ENCODE results near the gene ZC3H7B.

Gene ZC3H7B

DNA sequence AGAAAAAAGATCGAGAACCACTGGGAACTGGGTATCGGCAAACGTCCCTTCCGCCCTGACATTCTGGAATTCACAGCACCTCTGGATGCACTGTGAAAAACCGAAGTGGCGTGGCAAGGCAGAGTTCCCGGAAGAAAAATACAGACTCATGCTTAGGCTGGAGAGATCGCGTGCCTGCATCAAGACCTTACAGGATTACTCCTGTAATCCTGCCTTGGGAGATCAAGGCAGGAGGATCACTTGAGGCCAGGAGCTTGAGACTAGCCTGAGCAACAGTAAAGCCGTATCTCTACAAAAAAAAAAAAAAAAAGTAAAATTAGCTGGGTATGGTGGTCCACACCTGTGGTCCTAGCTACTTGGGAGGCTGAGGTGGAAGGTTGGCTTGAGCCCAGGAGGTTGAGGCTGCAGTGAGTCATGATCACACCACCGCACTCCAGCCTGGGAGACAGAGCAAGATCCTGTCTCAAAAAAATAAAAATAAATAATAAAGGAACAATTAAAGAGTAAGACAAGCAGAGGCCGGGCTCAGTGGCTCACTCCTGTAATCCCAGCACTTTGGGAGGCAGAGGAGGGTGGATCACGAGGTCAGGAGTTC is 60.5 kb downstream of the ZC3H7B start:
- no peak for DNase-seq (ENCODE audit: low read depth in 1 of 2, low spot score in 1 of 2)
- Histone ChIP-seq H3K27me3 (ENCODE audit: insufficient read depth, poor library complexity, severe bottlenecking) (no peaks in the 10 kb centered on the region), H3K27ac (replicated peaks) (no peak overlapping the region), H3K4me3 (replicated peaks; ENCODE audit: insufficient read depth, low read length) (no peak overlapping the region)
- TF ChIP-seq POLR2AphosphoS5 (IDR thresholded peaks at IDR 0.05; ENCODE audit: low read depth) (no peak), GABPA (IDR thresholded peaks at IDR 0.05; ENCODE audit: low read depth) (no peak), SPI1 (IDR thresholded peaks at IDR 0.05; ENCODE audit: borderline replicate concordance, low read depth) (no peak)
- TF ChIP-seq, protein P1, sequence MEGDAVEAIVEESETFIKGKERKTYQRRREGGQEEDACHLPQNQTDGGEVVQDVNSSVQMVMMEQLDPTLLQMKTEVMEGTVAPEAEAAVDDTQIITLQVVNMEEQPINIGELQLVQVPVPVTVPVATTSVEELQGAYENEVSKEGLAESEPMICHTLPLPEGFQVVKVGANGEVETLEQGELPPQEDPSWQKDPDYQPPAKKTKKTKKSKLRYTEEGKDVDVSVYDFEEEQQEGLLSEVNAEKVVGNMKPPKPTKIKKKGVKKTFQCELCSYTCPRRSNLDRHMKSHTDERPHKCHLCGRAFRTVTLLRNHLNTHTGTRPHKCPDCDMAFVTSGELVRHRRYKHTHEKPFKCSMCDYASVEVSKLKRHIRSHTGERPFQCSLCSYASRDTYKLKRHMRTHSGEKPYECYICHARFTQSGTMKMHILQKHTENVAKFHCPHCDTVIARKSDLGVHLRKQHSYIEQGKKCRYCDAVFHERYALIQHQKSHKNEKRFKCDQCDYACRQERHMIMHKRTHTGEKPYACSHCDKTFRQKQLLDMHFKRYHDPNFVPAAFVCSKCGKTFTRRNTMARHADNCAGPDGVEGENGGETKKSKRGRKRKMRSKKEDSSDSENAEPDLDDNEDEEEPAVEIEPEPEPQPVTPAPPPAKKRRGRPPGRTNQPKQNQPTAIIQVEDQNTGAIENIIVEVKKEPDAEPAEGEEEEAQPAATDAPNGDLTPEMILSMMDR (IDR thresholded peaks at IDR 0.05; ENCODE audit: insufficient read depth, low read length): no peak
- TF ChIP-seq, protein P2, sequence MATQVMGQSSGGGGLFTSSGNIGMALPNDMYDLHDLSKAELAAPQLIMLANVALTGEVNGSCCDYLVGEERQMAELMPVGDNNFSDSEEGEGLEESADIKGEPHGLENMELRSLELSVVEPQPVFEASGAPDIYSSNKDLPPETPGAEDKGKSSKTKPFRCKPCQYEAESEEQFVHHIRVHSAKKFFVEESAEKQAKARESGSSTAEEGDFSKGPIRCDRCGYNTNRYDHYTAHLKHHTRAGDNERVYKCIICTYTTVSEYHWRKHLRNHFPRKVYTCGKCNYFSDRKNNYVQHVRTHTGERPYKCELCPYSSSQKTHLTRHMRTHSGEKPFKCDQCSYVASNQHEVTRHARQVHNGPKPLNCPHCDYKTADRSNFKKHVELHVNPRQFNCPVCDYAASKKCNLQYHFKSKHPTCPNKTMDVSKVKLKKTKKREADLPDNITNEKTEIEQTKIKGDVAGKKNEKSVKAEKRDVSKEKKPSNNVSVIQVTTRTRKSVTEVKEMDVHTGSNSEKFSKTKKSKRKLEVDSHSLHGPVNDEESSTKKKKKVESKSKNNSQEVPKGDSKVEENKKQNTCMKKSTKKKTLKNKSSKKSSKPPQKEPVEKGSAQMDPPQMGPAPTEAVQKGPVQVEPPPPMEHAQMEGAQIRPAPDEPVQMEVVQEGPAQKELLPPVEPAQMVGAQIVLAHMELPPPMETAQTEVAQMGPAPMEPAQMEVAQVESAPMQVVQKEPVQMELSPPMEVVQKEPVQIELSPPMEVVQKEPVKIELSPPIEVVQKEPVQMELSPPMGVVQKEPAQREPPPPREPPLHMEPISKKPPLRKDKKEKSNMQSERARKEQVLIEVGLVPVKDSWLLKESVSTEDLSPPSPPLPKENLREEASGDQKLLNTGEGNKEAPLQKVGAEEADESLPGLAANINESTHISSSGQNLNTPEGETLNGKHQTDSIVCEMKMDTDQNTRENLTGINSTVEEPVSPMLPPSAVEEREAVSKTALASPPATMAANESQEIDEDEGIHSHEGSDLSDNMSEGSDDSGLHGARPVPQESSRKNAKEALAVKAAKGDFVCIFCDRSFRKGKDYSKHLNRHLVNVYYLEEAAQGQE (IDR thresholded peaks at IDR 0.05; ENCODE audit: insufficient replicate concordance, low read depth): no peak

- no peaks in the 10 kb centered on the region for H3K27me3 ChIP-seq (ENCODE audit: insufficient read depth, poor library complexity, severe bottlenecking)
- no peak for DNase-seq (ENCODE audit: low read depth in 1 of 2, low spot score in 1 of 2)
- no peak overlapping the region for H3K4me3 ChIP-seq (replicated peaks; ENCODE audit: insufficient read depth, low read length)
- TF ChIP-seq, protein P2 (IDR thresholded peaks at IDR 0.05; ENCODE audit: insufficient replicate concordance, low read depth): no peak
- TF ChIP-seq GABPA (IDR thresholded peaks at IDR 0.05; ENCODE audit: low read depth): no peak
- TF ChIP-seq, protein P1 (IDR thresholded peaks at IDR 0.05; ENCODE audit: insufficient read depth, low read length): no peak
- TF ChIP-seq POLR2AphosphoS5 (IDR thresholded peaks at IDR 0.05; ENCODE audit: low read depth): no peak
- TF ChIP-seq SPI1 (IDR thresholded peaks at IDR 0.05; ENCODE audit: borderline replicate concordance, low read depth): no peak
- no peak overlapping the region for H3K27ac ChIP-seq (replicated peaks)
Observed at GRCh38 chr22:41362615-41363014, 61.3 kb downstream of the ZC3H7B start.

GRCh38 chr22:41364233-41364632 is 62.9 kb downstream of the ZC3H7B start:
- H3K4me3 ChIP-seq (replicated peaks; ENCODE audit: insufficient read depth, low read length): no peak overlapping the region
- no peak for DNase-seq (ENCODE audit: low read depth in 1 of 2, low spot score in 1 of 2)
- no peaks in the 10 kb centered on the region for H3K27me3 ChIP-seq (ENCODE audit: insufficient read depth, poor library complexity, severe bottlenecking)
- no peak overlapping the region for H3K27ac ChIP-seq (replicated peaks)
- no peak for TF ChIP-seq SPI1 (IDR thresholded peaks at IDR 0.05; ENCODE audit: borderline replicate concordance, low read depth)
- TF ChIP-seq, protein P2 (IDR thresholded peaks at IDR 0.05; ENCODE audit: insufficient replicate concordance, low read depth): no peak
- no peak for TF ChIP-seq GABPA (IDR thresholded peaks at IDR 0.05; ENCODE audit: low read depth)
- no peak for TF ChIP-seq POLR2AphosphoS5 (IDR thresholded peaks at IDR 0.05; ENCODE audit: low read depth)
- TF ChIP-seq, protein P1 (IDR thresholded peaks at IDR 0.05; ENCODE audit: insufficient read depth, low read length): no peak
